Cardiac fibroblast (primary cell): ENCODE results near the gene KCNIP4.

Experiments used
- DNase-seq, 2 donors: peaks; one replicate each; pipeline versions ENCODE4 v3.0.0 to v3.0.0-alpha.2; 2010; ENCODE audit warnings: low read depth in 2 of 2
- H3K4me3 ChIP-seq, 2 donors: replicated peaks in 1 of 2; 1 replicate in 1 of 2; 2 replicates in 1 of 2; pipeline ENCODE4 v1.5.1; 2011; ENCODE audit warnings: low read depth in 2 of 2, low read length in 2 of 2, mild to moderate bottlenecking in 2 of 2, moderate library complexity in 1 of 2
- CTCF ChIP-seq: IDR thresholded peaks from one replicate; pipeline ENCODE4 v1.5.1; 2011; ENCODE audit warnings: low read depth, mild to moderate bottlenecking, low read length, inconsistent platforms

KCNIP4 gene

GRCh38 chr4:21034728-21035127, 913.8 kb downstream of the KCNIP4 start:
- TF ChIP-seq CTCF = no peak
- no peak for DNase-seq
- no peak overlapping the region for H3K4me3 ChIP-seq

GRCh38 chr4:21032089-21032645, 916.4 kb downstream of the KCNIP4 start:
- H3K4me3 ChIP-seq = no peak overlapping the region
- TF ChIP-seq CTCF = no peak
- no peak for DNase-seq

- DNase-seq = no peak
- H3K4me3 ChIP-seq = no peak overlapping the region
- no peak for TF ChIP-seq CTCF
Observed at GRCh38 chr4:21018817-21019216, 929.8 kb downstream of the KCNIP4 start.

- TF ChIP-seq CTCF = no peak
- H3K4me3 ChIP-seq = no peak overlapping the region
- no peak for DNase-seq
Observed at GRCh38 chr4:21013501-21013900, 935.1 kb downstream of the KCNIP4 start.

- peak in 1 of 2 donors; percentile 1 for DNase-seq
- H3K4me3 ChIP-seq = no peak overlapping the region
- no peak for TF ChIP-seq CTCF
Observed at GRCh38 chr4:21012851-21013331, 935.7 kb downstream of the KCNIP4 start.

GRCh38 chr4:21011106-21011505, 937.5 kb downstream of the KCNIP4 start:
- no peak overlapping the region for H3K4me3 ChIP-seq
- no peak for DNase-seq
- no peak for TF ChIP-seq CTCF

- DNase-seq = no peak
- no peak overlapping the region for H3K4me3 ChIP-seq
- TF ChIP-seq CTCF = no peak
Observed at GRCh38 chr4:21009956-21010355, 938.6 kb downstream of the KCNIP4 start.
